Glutamatergic neuron (in vitro differentiated cells): ENCODE results near the gene STOML1. TPM values are rescaled to one million over a fixed set of nuclear protein-coding genes. Genes with fewer than 3 reads are reported as not detected.

Experiments used
- DNase-seq: peaks from one replicate; pipeline ENCODE4 v3.0.0; 2022
- H3K27ac Mint-ChIP-seq: one replicate; pipeline ENCODE4 v1.8.0; 2020; ENCODE audit warnings: mild to moderate bottlenecking, mixed read lengths, inconsistent platforms; ENCODE audit not compliant: unreplicated experiment
- H3K27me3 Mint-ChIP-seq: one replicate; pipeline ENCODE4 v1.8.0; 2020; ENCODE audit warnings: mild to moderate bottlenecking, moderate library complexity, mixed read lengths, inconsistent platforms; ENCODE audit not compliant: unreplicated experiment
- H3K36me3 Mint-ChIP-seq: one replicate; pipeline ENCODE4 v1.8.0; 2020; ENCODE audit warnings: mild to moderate bottlenecking, mixed read lengths, inconsistent platforms; ENCODE audit not compliant: unreplicated experiment
- H3K4me1 Mint-ChIP-seq: one replicate; pipeline ENCODE4 v1.8.0; 2020; ENCODE audit warnings: mild to moderate bottlenecking, low read depth, mixed read lengths, inconsistent platforms; ENCODE audit not compliant: unreplicated experiment
- H3K4me3 Mint-ChIP-seq: one replicate; pipeline ENCODE4 v1.8.0; 2020; ENCODE audit warnings: mild to moderate bottlenecking, mixed read lengths, inconsistent platforms; ENCODE audit not compliant: unreplicated experiment
- H3K9me3 Mint-ChIP-seq: one replicate; pipeline ENCODE4 v1.8.0; 2020; ENCODE audit warnings: mild to moderate bottlenecking, moderate library complexity, mixed read lengths, inconsistent platforms; ENCODE audit not compliant: unreplicated experiment
- total RNA-seq: library from RNA; stranded (reverse); fragmentation: NEBNext Ultra II Directional; extraction: Animal tissue kit (Norgen Biotek cat#: 25700); gene quantifications from one replicate; pipeline ENCODE4 v1.2.1, GENCODE V29; 2021; ENCODE audit not compliant: unreplicated experiment
- TF ChIP-seq, protein P1 (sequence below): fragments of 200-600 bp; sonication (generic); IDR thresholded peaks from one replicate; pipeline ENCODE4 v1.5.0; 2021; ENCODE audit not compliant: partially characterized antibody, unreplicated experiment

Gene STOML1
- total RNA-seq, 1 donor from 2014 or later = 19.5 TPM

DNA sequence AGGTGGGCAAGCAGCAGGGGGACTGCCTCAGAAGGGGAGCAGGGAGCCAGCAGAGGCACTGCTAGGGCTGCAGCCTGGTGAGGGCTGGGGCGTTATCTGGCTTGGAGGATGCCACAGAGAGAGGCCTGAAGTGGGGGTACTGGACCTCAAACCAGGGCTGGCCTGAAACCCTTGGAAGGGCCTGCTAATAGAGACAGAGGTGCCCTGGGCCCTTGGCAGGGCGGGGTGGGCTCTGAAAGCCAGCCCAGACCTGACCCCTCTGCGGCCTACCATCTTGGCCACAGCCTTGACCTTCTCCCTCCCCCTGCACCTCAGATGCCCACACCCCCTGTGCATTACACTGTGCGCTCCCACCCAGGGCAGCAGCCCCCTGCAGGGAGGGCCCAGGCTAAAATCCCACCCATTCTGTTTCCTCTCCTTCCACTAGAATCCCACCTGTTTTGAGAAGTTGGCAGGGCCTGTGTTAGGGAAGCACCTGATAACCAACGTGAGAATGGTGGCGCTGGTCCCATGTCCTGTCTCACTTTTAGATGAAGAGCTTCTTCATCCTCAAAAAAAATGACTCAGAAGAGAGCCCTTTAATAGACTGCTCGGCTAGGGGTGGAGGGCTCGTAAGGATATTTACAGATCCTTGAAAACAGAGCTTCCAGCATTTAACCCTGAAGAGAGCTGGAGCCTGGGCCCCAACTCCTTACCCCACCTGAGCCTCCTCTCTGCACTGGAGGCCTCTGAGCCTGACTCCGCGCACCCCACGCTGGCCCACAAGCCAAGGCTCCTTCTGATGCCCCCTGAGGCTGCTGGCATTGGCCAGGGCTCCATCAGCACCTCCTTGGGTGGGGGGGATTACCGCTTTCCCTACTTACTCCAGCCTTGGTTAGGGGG lies 36.0 kb downstream of the STOML1 start:
- TF ChIP-seq, protein P1, sequence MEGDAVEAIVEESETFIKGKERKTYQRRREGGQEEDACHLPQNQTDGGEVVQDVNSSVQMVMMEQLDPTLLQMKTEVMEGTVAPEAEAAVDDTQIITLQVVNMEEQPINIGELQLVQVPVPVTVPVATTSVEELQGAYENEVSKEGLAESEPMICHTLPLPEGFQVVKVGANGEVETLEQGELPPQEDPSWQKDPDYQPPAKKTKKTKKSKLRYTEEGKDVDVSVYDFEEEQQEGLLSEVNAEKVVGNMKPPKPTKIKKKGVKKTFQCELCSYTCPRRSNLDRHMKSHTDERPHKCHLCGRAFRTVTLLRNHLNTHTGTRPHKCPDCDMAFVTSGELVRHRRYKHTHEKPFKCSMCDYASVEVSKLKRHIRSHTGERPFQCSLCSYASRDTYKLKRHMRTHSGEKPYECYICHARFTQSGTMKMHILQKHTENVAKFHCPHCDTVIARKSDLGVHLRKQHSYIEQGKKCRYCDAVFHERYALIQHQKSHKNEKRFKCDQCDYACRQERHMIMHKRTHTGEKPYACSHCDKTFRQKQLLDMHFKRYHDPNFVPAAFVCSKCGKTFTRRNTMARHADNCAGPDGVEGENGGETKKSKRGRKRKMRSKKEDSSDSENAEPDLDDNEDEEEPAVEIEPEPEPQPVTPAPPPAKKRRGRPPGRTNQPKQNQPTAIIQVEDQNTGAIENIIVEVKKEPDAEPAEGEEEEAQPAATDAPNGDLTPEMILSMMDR = no peak
- Mint-ChIP-seq H3K27me3 (peaks cover 15% of the 10 kb centered on the region), H3K4me1 (peaks cover 21% of the 10 kb centered on the region), H3K36me3 (no peaks in the 10 kb centered on the region), H3K4me3 (no peak overlapping the region), H3K27ac (no peak overlapping the region), H3K9me3 (peaks cover 9% of the 10 kb centered on the region)
- no peak for DNase-seq

DNA sequence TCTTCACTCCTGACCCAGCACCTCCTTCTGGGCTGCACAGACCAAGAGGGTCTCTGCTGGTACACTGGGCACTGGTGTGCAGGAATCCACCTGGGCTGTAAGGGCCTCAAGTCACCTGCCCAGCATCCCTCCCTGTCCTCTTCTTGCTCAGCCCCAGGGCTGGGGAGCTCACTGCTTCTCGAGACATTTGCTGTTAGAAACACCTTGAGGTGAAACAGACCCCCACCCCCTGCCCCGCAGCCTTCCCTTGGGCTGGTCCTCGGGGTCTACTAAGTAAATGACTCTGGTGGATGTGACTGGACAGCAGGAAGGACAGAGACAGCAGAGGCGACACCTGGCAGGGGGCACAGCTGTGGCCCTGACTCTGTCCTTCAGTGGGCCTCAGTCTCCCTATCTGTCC lies 36.8 kb downstream of the STOML1 start:
- peaks cover 22% of the 10 kb centered on the region for H3K27me3 Mint-ChIP-seq
- H3K27ac Mint-ChIP-seq = no peak overlapping the region
- DNase-seq = no peak
- TF ChIP-seq, protein P1 = no peak
- no peak overlapping the region for H3K4me3 Mint-ChIP-seq
- H3K4me1 Mint-ChIP-seq = peaks cover 27% of the 10 kb centered on the region
- H3K9me3 Mint-ChIP-seq = peaks cover 17% of the 10 kb centered on the region
- no peaks in the 10 kb centered on the region for H3K36me3 Mint-ChIP-seq

DNA sequence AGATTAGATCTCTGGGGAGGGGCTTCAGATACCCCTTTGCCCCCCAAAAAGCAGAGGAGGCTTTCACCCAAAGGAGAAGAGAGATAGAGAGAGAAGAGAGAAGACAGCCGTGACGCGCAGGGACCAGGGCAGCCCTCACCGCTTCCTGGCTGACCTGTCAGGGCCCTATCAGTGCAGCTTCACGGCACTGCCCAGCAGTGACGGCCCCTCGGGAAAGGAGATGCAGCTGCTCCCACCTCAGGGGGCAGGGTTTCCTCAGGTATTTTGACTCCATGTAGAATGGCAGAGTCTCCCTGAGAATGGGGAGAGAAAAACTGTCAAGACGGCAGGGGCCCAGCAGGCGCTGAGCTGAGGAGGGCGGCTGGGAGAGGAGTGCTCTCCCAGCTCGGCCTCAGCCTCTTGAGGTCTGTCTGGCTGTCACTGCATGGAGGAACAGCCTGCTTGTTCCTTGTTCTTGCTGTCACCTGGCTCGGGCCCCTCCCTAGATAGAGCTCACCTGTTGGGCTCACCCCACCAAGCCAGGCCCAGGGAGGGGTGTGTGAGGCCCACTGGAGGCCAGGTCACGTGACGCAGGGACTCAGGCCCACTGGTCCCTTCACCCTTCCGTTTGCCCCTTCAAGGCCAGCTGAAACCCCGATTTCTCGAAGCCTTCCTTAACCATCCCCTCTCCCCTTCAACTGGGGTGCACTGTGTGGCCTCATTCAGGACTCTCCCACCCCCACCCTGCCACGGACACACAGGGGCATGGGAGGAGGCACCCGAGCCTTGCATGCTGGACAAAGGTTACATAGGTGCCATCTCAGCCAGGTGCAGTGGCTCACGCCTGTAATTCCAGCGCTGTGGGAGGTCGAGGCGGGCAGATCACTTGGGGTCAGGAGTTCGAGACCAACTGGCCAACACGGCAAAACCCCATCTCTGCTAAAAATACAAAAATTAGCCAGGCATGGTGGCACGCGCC lies 37.6 kb downstream of the STOML1 start:
- Mint-ChIP-seq H3K36me3 (no peaks in the 10 kb centered on the region), H3K4me1 (peaks cover 35% of the 10 kb centered on the region), H3K9me3 (peaks cover 20% of the 10 kb centered on the region), H3K27me3 (peaks cover 26% of the 10 kb centered on the region), H3K4me3 (no peak overlapping the region), H3K27ac (peak overlapping the region; percentile 39)
- no peak for DNase-seq
- TF ChIP-seq, protein P1 = no peak

DNA sequence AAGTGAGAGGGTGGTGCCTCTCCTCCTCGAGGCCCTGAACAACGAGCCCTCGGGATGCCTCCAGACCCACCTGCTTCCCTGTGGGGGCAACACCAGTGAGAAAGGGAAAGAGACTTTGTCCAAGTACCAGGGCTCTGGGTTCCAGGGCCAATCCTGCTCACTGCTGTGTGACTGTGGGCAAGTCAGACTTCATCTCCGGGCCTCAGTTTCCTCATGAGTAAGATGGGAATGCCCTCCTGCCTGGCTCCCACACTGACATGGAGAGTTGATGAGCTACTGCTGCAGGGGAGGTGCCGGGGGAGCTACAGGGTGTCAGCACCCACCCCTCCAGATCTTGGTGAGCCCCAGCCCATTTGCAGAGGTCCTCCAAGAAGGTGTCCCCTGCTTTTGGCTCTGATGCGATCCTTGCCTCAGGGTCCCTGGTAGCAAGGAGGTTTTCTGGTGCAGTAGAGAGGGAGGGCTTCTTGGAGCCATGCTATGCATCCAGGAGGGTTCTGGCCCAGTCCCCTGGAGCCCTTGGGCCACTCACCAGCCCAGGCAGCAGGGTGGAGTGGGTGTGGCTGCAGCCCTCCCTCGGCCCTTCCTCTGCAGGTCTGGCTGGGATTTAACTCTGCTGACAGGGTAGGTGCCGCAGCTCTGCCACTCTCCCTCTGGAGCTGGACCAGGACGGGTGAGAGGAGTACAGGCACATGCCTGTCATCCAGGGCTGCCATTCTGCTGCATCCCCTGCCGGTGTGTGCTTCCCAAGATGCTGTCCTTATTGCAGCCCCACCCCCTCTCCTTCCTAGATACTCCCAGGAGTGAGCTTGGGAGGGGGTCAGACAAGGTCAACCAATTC lies 39.0 kb downstream of the STOML1 start:
- TF ChIP-seq, protein P1 = no peak
- peaks cover 23% of the 10 kb centered on the region for H3K27me3 Mint-ChIP-seq
- no peak for DNase-seq
- no peaks in the 10 kb centered on the region for H3K36me3 Mint-ChIP-seq
- peaks cover 44% of the 10 kb centered on the region for H3K4me1 Mint-ChIP-seq
- peaks cover 24% of the 10 kb centered on the region for H3K9me3 Mint-ChIP-seq
- peak overlapping the region; percentile 100 for H3K27ac Mint-ChIP-seq
- H3K4me3 Mint-ChIP-seq = peak overlapping the region; percentile 46
